DND-41 (cell line): ENCODE measurements around the gene KIF5A.
A peak's percentile ranks its signal among the peaks of the same experiment; 100 is the strongest.

Experiments used
- ATAC-seq: fragments of 200-7000 bp; cut with Tn5 transposase; 3 replicates; pipeline ENCODE4 v1.9.1; 2021; ENCODE audit warnings: low read depth; ENCODE audit not compliant: insufficient read depth
- DNase-seq: peaks from one replicate; pipeline ENCODE4 v3.0.0-alpha.2; 2020
- H2AFZ ChIP-seq: 2 replicates; pipeline ENCODE4 v1.6.0; 2012; ENCODE audit warnings: low read depth, low read length
- H3K27ac ChIP-seq: 2 replicates; pipeline ENCODE4 v1.5.1; 2012; ENCODE audit warnings: low read length, inconsistent platforms
- H3K27me3 ChIP-seq: fragments of 200-600 bp; sonication (generic); 2 replicates; pipeline ENCODE4 v1.6.0; 2012; ENCODE audit warnings: low read length, mild to moderate bottlenecking, inconsistent platforms; ENCODE audit not compliant: insufficient read depth, poor library complexity
- H3K36me3 ChIP-seq: 2 replicates; pipeline ENCODE4 v1.5.1; 2012; ENCODE audit warnings: low read length, inconsistent platforms; ENCODE audit not compliant: insufficient read depth
- H3K4me1 ChIP-seq: 2 replicates; pipeline ENCODE4 v1.5.1; 2012; ENCODE audit warnings: mild to moderate bottlenecking, low read length; ENCODE audit not compliant: insufficient read depth
- H3K4me2 ChIP-seq: 2 replicates; pipeline ENCODE4 v1.6.0; 2012; ENCODE audit warnings: mild to moderate bottlenecking, moderate library complexity, low read length, inconsistent platforms; ENCODE audit not compliant: insufficient read depth
- H3K4me3 ChIP-seq, 2 experiments: fragments of 200-600 bp in 1 of 2; shearing (Covaris generic) in 1 of 2; 2 replicates each; pipeline ENCODE4 v1.5.1; 2012 to 2016; ENCODE audit warnings: inconsistent platforms in 2 of 2, low read length in 2 of 2, mild to moderate bottlenecking in 2 of 2, low read depth in 1 of 2, moderate library complexity in 1 of 2
- H3K79me2 ChIP-seq: 2 replicates; pipeline ENCODE4 v1.6.0; 2012; ENCODE audit warnings: low read length, inconsistent platforms; ENCODE audit not compliant: insufficient read depth
- H3K9ac ChIP-seq: 2 replicates; pipeline ENCODE4 v1.6.0; 2012; ENCODE audit warnings: low read depth, mild to moderate bottlenecking, inconsistent platforms, low read length, moderate library complexity
- H3K9me3 ChIP-seq: 2 replicates; pipeline ENCODE4 v1.5.1; 2012; ENCODE audit warnings: low read length, moderate library complexity, mild to moderate bottlenecking, inconsistent platforms; ENCODE audit not compliant: insufficient read depth, severe bottlenecking
- H4K20me1 ChIP-seq: 2 replicates; pipeline ENCODE4 v1.6.0; 2012; ENCODE audit warnings: low read length; ENCODE audit not compliant: insufficient read depth
- EZH2 ChIP-seq: IDR thresholded peaks from 3 replicates; pipeline ENCODE4 v1.6.1; 2012; ENCODE audit warnings: borderline replicate concordance, low read depth, mild to moderate bottlenecking, moderate library complexity, low read length, inconsistent platforms; ENCODE audit not compliant: severe bottlenecking
- TF ChIP-seq, protein P1 (sequence below): IDR thresholded peaks from 2 replicates; pipeline ENCODE4 v1.5.1; 2012; ENCODE audit warnings: borderline replicate concordance, low read length, moderate library complexity, mild to moderate bottlenecking; ENCODE audit not compliant: poor library complexity, severe bottlenecking; ENCODE audit errors: extremely low read depth

KIF5A gene

DNA sequence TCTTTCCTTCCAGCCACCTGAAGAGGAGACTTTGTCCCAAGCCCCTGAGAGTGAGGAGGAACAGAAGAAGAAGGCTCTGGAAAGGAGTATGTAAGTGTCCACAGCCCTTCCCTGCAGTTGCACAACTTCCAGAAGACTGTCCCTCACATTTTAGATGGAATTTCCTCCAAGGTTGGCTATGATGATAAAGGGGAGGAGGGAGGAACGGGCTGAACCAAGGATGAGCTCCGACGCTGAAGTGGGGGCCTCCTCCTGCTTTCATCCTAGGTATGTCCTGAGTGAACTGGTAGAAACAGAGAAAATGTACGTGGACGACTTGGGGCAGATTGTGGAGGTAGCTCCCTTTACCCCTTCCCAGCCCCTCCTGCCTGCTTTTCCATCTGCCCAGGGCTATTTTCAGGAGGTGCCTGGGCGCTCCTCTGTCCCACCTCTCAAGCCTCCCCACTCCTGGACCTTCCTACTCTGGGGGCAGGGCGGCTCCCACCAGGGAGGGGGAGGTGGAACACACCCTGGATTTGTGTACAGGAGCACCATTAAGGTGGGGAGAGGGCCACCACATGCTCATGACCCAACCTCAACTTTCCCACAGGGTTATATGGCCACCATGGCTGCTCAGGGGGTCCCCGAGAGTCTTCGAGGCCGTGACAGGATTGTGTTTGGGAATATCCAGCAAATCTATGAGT, 63.7 kb downstream of the KIF5A start:
- H3K79me2 ChIP-seq = no peaks in the 10 kb centered on the region
- TF ChIP-seq, protein P1, sequence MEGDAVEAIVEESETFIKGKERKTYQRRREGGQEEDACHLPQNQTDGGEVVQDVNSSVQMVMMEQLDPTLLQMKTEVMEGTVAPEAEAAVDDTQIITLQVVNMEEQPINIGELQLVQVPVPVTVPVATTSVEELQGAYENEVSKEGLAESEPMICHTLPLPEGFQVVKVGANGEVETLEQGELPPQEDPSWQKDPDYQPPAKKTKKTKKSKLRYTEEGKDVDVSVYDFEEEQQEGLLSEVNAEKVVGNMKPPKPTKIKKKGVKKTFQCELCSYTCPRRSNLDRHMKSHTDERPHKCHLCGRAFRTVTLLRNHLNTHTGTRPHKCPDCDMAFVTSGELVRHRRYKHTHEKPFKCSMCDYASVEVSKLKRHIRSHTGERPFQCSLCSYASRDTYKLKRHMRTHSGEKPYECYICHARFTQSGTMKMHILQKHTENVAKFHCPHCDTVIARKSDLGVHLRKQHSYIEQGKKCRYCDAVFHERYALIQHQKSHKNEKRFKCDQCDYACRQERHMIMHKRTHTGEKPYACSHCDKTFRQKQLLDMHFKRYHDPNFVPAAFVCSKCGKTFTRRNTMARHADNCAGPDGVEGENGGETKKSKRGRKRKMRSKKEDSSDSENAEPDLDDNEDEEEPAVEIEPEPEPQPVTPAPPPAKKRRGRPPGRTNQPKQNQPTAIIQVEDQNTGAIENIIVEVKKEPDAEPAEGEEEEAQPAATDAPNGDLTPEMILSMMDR = no peak
- no peak for TF ChIP-seq EZH2
- H3K27ac ChIP-seq = no peak overlapping the region
- H4K20me1 ChIP-seq = no peaks in the 10 kb centered on the region
- H3K4me1 ChIP-seq = no peaks in the 10 kb centered on the region
- DNase-seq = no peak
- no peak overlapping the region for H3K4me3 ChIP-seq
- no peak overlapping the region for H3K4me2 ChIP-seq
- ATAC-seq = no peak
- no peaks in the 10 kb centered on the region for H3K36me3 ChIP-seq
- peaks cover 36% of the 10 kb centered on the region for H3K27me3 ChIP-seq
- no peak overlapping the region for H2AFZ ChIP-seq
- no peaks in the 10 kb centered on the region for H3K9me3 ChIP-seq
- H3K9ac ChIP-seq = no peak overlapping the region

DNA sequence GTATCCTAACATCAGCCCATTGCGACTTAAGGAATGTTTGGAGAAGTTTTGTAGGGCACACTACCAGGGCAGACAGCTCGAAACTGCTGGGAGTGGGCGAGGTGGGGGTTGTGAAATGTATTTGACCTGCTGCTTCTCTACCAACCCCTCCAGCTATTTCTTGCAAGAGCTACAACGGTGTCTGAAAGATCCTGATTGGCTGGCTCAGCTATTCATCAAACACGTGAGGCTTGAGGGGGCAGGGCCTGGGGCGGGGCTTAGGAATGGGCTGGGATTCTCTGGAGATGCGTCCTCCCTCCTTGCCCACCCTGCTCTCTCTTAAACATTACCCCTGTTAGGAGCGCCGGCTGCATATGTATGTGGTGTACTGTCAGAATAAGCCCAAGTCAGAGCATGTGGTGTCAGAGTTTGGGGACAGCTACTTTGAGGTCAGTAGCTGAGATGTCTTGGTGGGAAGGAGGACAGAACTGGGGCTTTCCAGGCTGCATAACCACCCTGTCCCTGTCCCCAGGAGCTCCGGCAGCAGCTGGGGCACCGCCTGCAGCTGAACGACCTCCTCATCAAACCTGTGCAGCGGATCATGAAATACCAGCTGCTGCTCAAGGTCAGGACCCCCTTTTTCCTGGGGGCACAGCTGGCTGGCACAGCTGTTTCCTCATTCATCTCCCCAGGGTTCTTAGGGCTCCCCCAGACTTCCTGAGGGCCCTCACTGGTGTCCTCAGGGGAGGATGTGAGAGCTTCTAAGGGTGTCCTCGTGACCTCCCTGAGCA, 64.5 kb downstream of the KIF5A start:
- Histone ChIP-seq H3K79me2 (no peaks in the 10 kb centered on the region), H3K4me3 (no peak overlapping the region), H4K20me1 (no peaks in the 10 kb centered on the region), H3K36me3 (no peaks in the 10 kb centered on the region), H3K27ac (no peak overlapping the region), H2AFZ (no peak overlapping the region), H3K9me3 (no peaks in the 10 kb centered on the region), H3K4me1 (no peaks in the 10 kb centered on the region), H3K9ac (no peak overlapping the region), H3K27me3 (peaks cover 36% of the 10 kb centered on the region), H3K4me2 (no peak overlapping the region)
- DNase-seq (peak; percentile 27), ATAC-seq (peak; percentile 47; the same call in 1 of the 3 replicates)
- TF ChIP-seq, protein P1 = no peak
- no peak for TF ChIP-seq EZH2

DNA sequence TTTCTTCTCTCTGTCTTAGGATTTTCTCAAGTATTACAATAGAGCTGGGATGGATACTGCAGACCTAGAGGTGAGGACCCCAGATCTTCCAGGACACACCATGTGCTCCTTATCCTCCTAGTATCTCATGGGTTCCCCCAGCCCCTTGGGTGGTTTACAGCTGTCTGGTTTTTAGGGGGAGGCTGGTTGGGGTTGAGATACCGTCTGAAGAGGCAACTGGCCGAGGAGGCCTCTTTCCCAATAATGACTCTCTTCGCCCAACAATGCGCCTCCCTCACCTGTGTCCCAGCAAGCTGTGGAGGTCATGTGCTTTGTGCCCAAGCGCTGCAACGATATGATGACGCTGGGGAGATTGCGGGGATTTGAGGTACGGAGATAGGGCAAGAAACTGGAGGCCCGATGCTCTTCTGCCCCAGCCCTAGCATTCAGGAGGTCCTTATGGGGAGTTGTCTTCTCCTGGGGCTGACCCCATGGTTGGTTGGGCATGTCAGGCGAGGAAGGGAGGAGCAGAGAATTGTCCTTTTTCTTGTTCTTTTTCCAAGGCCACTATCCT, 65.2 kb downstream of the KIF5A start:
- DNase-seq (no peak), ATAC-seq (no peak)
- H3K9me3 ChIP-seq = no peaks in the 10 kb centered on the region
- no peak overlapping the region for H3K4me3 ChIP-seq
- no peaks in the 10 kb centered on the region for H3K79me2 ChIP-seq
- H3K27ac ChIP-seq = no peak overlapping the region
- H3K27me3 ChIP-seq = peaks cover 37% of the 10 kb centered on the region
- no peaks in the 10 kb centered on the region for H3K4me1 ChIP-seq
- no peak overlapping the region for H3K9ac ChIP-seq
- no peaks in the 10 kb centered on the region for H3K36me3 ChIP-seq
- no peak overlapping the region for H3K4me2 ChIP-seq
- no peak for TF ChIP-seq EZH2
- TF ChIP-seq, protein P1 = no peak
- no peak overlapping the region for H2AFZ ChIP-seq
- H4K20me1 ChIP-seq = no peaks in the 10 kb centered on the region
